NK-92 treated with Interleukin-12 subunit alpha and Interleukin-12 subunit beta, amount 100 ng/mL, for 24 hours (cell line): ENCODE results near the gene ARHGEF26.

ENCODE experiments used
- DNase-seq: peaks from one replicate; lab custom pipeline; 2025; lab: John Stamatoyannopoulos, UW

Gene ARHGEF26

GRCh38 chr3:154250291-154250690 lies 129.1 kb downstream of the ARHGEF26 start:
- DNase-seq: no peak

DNA sequence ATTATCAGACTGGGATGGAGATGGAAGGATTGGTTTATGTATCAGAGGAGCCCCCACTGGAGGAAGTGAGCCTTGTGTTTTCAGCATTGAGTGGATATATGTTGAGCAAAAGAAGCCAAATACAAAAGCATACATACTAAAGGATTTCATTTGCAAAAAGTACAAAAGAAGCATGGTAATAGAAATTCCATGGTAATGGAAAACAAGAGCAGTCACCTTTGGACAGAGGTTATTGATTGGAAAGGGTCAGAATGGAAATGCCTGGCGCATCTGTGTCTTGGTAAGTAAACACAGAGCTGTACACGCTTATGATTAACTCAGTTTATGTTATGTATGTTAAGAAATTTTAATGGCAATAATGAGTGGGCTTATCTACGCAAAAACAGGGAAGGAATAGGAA lies 130.4 kb downstream of the ARHGEF26 start:
- no peak for DNase-seq

GRCh38 chr3:154252759-154253638 lies 131.8 kb downstream of the ARHGEF26 start:
- DNase-seq: peak; percentile 4

- no peak for DNase-seq
These were observed 133.3 kb downstream of the ARHGEF26 start for GRCh38 chr3:154254527-154254926.

DNA sequence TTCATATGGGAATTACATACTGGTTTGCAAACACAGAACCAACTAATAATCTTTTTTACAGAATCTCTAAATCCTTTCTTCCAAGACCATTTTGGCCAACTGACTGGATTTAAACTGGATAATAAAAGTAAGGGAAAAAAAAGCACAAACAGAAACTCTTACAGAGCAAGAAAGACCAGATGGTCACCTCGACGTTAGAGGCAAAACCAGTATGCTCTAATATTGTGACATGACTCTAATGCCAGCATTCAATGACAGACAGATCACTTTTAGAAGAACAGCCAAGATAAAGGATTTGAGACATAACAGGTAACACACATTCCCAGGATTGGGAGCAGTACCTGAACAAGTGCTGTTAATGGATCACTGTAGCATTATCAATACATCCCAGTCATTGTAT lies 152.2 kb downstream of the ARHGEF26 start:
- no peak for DNase-seq

GRCh38 chr3:154274348-154274747 lies 153.2 kb downstream of the ARHGEF26 start:
- no peak for DNase-seq

DNA sequence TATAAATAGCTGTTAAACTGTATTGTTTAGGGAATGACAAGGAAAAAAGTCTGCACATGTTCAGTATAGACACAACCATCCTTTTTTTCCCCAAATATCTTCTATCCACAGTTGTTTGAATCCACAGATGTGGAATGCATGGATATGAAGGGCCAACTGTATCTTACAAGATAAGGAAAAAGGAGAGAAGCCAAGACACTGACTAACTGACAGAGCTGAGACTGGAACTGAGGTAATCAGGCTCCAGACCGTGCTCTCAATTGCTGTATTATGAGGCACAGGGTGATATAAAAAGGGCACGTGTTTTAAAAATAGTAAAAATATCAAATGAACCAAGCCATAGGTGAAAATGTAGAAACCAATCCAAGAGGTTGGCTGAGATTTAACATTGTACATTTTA lies 154.1 kb downstream of the ARHGEF26 start:
- no peak for DNase-seq

- DNase-seq: no peak
These were observed 154.8 kb downstream of the ARHGEF26 start for GRCh38 chr3:154275965-154276364.

- no peak for DNase-seq
These were observed 159.0 kb downstream of the ARHGEF26 start for GRCh38 chr3:154280161-154280560.

GRCh38 chr3:154285221-154285620 lies 164.0 kb downstream of the ARHGEF26 start:
- DNase-seq: no peak

DNA sequence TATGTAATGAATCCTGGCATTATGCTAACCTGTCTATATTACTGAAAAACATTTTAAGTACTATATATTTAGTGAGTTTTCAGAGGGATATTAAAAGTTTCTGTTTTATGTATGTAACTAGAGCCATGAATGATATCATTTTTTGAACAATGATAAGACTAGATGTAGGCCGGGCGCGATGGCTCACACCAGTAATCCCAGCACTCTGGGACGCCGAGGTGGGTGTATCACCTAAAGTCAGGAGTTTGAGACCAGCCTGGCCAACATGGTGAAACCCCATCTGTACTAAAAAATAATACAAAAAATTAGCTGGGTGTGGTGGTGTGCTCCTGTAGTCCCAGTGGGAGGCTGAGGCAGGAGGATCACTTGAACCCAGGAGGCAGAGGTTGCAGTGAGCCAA lies 169.0 kb downstream of the ARHGEF26 start:
- DNase-seq: no peak

DNA sequence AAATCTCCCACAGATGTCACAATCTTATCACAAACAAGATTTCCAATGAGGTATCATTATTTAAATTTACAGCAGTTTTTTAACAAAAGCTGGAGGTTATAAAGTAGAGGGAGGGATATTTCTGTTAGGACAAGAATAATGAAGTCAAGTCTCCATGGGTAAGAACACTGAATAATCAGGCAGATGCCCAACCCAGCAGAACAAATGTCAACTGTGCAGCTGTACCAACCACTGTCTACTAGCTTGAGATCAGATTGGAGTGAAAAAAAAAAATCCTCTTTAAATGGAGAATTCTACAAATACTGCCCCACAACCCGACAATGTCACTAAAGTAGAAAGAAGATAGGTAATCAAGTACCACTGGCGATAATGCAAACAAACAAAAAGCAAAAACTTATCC lies 172.8 kb downstream of the ARHGEF26 start:
- no peak for DNase-seq

- DNase-seq: no peak
These were observed 180.4 kb downstream of the ARHGEF26 start for GRCh38 chr3:154301561-154301960.

GRCh38 chr3:154304116-154304786 lies 183.1 kb downstream of the ARHGEF26 start:
- no peak for DNase-seq

DNA sequence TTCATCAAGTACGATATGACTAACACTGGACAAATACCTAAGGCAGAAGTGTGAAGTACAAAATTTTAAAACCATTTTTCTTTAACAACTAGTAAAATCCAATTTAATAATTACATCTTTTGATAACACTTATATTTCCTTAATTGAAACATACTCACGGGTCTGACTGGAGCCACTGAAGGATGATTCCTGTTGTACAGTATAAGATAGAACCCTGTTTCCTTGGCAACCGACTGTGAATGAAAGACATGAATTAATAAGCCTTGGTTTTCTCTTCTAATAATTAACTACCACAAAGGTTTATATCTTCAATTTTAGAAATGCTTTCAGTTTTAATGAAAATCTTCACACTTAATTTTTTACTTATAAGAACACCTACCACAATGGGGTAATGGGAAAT lies 183.7 kb downstream of the ARHGEF26 start:
- DNase-seq: no peak

DNA sequence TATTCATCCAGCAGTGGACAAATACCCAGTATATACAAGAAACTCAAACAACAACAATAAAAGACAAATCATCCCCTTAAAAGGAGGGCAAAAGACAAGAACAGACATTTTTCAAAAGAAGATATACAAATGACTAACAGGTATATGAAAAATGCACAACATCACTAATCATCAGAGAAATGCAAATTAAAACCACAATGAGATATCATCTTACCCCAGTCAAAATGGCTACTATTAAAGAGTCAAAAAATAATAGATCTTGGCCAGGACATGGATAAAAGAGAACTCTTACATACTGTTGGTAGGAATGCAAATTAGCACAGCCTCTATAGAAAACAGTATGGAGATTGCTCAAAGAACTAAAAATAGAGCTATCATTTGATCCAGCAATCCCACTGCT lies 186.2 kb downstream of the ARHGEF26 start:
- no peak for DNase-seq
